Fibroblast of skin of scalp (primary cell): Measurements from ENCODE around the gene RIMBP3C. TPM values are rescaled to one million over a fixed set of nuclear protein-coding genes. Genes with fewer than 3 reads are reported as not detected.
"Not testable (repeated sequence)": the region's sequence is repeated elsewhere in the genome, so short reads cannot be mapped to it uniquely, and the experiment has no call there.

Source experiments
- DNase-seq: peaks from one replicate; pipeline ENCODE4 v3.0.0-alpha.2; 2013
- polyA plus RNA-seq, 2 experiments: library from polyadenylated mRNA; unstranded; fragments of 120-200 nt; gene quantifications; one replicate each; pipeline ENCODE4 v1.2.1, GENCODE V29; 2013; ENCODE audit not compliant: insufficient read length in 2 of 2

Gene RIMBP3C
- polyA plus RNA-seq (2013, experiment 1 of 2; ENCODE audit: insufficient read length): 0.26 TPM
- 0.21 TPM for polyA plus RNA-seq (2013, experiment 2 of 2; ENCODE audit: insufficient read length)

GRCh38 chr22:21551361-21551760 is at the start of gene RIMBP3C:
RIMBP3C (minus strand) TSS chr22:21551461; CDS start chr22:21550976, 485 bp downstream.
- DNase-seq: not testable (repeated sequence)

- DNase-seq: no peak
These were observed 48.0 kb upstream of the RIMBP3C start for GRCh38 chr22:21599053-21599893.

GRCh38 chr22:21598302-21598701 is 47.0 kb upstream of the RIMBP3C start:
- no peak for DNase-seq

GRCh38 chr22:21596356-21597135 is 45.3 kb upstream of the RIMBP3C start:
- not testable (repeated sequence) for DNase-seq

DNA sequence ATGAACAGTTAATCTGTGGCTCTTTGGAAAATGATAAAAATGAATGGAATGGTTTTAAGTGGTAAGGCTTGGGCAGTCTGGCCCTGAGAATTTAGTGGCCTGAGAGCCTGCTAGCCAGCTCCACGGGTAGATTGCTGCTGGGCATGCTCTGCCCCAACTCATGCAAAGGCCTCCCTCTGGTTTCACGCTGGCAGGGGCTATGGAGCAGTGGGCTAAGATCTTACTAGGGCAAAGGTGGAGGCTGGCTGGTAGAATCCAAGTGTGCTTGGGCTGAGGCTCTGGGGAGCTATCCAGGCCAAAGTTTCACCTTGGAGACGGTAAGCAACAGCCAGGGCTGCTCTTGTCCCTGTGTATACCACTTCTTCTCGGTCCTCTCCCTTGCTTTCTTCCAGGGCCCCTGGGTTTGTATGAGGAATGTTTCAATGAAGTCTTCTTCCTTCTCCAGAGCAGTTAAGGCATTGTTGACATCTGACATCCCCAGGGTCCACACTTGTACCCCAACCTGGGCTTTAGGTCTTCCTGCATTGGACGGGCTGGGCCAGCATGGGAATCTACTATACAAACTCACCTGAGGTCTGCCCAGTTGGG is 43.7 kb upstream of the RIMBP3C start:
- DNase-seq: no peak

- DNase-seq: no peak
These were observed 42.4 kb upstream of the RIMBP3C start for GRCh38 chr22:21593406-21594232.

- DNase-seq: no peak
These were observed 41.2 kb upstream of the RIMBP3C start for GRCh38 chr22:21592422-21592821.

GRCh38 chr22:21591695-21592094 is 40.4 kb upstream of the RIMBP3C start:
- no peak for DNase-seq

DNA sequence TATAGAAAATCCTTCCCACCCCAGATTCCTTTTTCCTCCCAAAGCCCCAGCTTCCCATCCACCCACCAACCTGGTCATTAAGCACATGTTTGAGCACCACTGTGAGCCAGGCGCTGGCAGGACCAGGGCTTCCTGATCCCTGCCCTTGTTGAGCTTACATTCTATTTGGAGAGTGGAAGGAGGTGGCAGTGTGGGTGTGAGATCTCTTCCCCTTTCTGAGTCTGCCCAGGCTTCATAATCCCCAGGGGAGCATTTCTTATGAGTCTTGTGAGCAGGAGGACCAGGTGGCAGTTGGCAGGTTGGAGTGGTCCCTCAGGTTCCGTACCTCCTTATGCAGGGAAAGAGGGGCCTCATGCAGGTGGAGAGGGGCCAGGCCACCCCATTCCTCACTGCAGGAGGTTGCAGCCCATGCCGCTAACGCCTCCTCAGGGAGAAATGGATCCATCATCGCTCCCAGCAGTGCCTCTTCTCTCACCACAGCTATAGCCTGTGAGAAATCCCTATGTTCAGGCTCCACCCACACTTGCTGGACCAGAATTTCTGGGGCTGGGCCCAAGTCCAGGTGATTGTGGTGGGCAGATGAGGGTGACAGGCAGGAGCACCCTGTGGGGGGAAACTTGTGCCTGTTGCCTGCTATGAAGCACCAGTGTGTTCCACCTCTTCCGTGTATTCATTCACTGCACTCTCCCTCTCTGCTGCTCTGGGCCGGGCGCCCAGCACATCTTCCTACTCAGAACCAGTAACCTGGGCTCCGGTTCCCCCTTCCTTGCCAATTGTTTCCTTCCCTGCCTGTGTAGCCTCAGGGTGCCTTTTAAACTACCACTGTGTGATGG is 39.8 kb upstream of the RIMBP3C start:
- DNase-seq: no peak

DNA sequence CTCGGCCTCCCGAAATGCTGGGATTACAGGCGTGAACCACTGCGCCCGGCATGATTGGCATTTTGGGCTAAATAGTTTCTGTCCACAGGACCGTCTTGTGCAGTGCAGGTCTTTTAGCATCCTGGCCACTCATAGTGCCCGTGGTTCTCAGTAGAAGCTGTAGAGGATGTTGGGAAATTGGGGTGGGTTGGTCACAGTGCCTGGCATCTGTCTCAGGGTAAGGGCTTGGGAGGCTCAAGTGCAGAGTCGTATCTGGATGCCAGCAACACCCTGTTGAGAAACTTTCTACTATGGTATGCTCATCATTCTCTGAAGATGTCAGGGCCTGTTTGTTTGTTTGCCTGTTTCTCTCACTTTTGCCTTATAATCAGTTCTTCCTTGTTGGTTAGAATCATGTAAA is 38.1 kb upstream of the RIMBP3C start:
- DNase-seq: no peak

DNA sequence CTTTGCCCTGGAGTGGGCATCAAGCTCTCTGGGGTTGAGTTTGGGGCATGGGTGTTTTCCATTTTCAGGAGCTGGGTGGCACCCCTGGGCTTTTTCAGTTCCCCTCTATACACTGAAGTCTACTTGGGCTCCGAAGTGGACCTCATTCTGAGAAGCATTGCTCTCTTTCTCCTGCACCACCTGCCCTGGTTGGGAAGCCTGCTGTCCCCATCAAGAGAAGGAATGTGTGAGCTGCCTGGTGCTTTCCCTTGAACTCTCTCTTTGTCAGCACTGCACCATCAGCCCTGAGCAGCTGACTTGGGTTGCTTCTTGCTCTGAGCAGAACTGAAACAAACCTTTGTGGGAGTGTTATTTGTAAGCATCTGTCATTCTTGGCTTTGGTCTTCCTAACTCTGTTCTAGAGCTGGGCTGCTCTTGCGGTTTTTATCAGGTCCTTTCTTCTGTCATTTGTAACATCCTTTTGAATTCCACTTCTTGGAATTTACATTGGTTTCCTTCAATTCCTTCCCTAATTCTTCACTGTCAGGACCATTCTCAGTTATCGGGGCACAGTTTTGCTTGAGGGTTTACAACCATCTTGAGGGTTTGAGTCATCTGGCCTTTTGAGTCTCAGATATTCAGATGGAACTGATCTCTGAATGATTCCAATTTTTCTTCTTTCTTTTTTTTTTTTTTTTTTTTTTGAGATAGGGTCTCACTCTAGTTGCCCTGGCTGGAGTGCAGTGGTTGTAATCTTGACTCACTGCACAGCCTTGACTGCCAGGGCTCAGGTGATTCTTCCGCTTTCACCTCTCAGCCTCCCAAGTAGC is 36.7 kb upstream of the RIMBP3C start:
- DNase-seq: no peak

GRCh38 chr22:21585389-21585788 is 34.1 kb upstream of the RIMBP3C start:
- DNase-seq: no peak

- no peak for DNase-seq
These were observed 31.8 kb upstream of the RIMBP3C start for GRCh38 chr22:21582801-21583740.

- DNase-seq: not testable (repeated sequence)
These were observed 29.9 kb upstream of the RIMBP3C start for GRCh38 chr22:21581009-21581713.

DNA sequence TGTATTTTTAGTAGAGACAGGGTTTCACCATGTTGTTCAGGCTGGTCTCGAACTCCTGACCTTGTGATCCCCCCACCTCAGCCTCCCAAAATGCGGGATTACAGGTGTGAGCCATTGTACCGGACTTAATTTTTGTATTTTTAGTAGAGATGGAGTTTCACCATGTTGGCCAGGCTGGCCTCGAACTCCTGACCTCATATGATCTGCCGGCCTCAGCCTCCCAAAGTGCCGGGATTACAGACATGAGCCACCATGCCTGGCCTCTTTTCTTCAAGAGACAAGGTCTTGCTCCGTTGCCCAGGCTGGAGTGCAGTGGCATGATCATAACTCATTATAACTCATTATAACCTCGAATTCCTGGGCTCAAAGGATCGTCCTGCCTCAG is 29.4 kb upstream of the RIMBP3C start:
- not testable (repeated sequence) for DNase-seq

- no peak for DNase-seq
These were observed 28.2 kb upstream of the RIMBP3C start for GRCh38 chr22:21579474-21579851.

- no peak for DNase-seq
These were observed 22.7 kb upstream of the RIMBP3C start for GRCh38 chr22:21573750-21574494.

DNA sequence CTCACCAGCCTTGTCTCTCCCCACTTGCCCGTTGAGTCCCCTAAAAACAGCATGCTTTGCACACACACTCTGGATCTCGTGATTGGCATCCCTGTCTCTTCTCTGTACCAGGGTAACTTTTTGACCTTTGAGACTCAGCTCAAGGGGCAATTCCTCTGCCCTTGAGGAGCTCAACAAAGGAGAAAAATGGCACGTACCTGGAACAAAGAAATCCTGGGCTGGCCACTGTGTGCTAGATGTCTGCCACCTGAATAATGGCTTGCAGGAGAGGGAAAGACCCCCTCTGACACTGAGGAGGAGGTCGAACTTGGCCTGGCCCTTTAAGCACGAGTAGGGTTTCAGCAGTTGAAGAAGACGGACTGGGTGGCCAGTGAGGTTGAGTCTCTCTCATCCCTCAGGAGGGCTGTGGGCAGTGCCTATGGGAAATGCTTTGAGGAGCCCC is 22.1 kb upstream of the RIMBP3C start:
- no peak for DNase-seq
